ENCODE data around the gene RIPK4.
A peak's percentile ranks its signal among the peaks of the same experiment; 100 is the strongest.

The RIPK4 gene

GRCh38 chr21:41709166-41709565, 57.7 kb downstream of the RIPK4 start:
- no peak for DNase-seq (ENCODE audit: low read depth)
- TF ChIP-seq CTCF (IDR thresholded peaks at IDR 0.05; ENCODE audit: insufficient read depth, low read depth, low read length, missing control alignments): no peak
- no peak overlapping the region for H3K4me3 ChIP-seq (ENCODE audit: low read length)

DNA sequence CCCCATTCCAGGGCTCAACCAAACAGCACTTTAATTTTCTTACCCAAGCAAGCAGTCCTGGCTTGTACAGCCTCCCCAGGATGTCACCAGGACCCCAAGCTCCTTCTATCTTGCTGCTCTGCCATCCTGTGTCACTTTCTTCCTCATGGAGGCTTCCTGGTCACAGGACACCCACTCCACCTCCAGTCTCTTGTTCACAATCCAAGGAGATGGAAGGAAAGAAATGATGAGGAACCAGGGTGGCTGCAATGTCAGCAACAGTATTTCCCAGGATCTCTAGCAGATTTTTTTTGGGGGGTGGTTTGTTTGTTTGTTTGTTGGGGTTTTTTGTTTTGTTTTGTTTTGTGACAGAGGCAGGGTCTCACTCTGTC, 58.9 kb downstream of the RIPK4 start:
- no peak for DNase-seq (ENCODE audit: low read depth)
- H3K4me3 ChIP-seq (ENCODE audit: low read length): no peak overlapping the region
- no peak for TF ChIP-seq CTCF (IDR thresholded peaks at IDR 0.05; ENCODE audit: insufficient read depth, low read depth, low read length, missing control alignments)

DNA sequence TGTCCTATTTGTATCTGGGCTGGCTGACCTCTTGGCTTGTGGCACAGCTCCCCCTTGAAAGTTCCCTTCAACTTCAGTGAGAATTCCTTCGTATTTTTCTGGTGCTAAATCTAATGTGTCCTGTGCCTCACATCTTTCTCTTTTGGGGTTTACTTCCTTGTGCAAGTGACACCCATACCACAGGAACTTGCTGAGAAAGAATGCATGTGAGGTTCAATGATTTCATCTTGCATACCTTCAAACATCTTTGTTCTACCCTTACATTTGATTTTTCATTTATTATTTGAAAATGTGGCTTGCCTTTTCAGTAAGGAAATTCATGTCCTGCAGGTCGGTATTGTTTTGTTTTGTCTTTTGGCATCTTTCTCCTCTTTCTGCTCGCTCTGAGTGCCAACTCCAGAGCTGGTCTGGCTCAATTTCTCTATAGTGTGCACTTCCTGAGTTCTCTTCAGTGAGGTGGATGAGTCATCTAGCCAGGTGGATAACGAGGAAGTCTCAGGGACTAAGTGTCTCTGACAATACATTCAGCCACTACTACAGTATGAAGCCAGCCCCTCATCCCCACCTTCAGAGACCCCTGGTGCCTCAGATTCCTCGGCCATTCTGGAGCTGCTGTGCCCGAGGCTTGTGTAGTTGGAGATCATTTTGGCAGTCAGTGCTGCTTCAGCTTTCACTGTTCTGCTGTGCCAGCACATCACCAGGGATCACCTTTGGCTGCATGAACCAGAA, 59.5 kb downstream of the RIPK4 start:
- no peak for TF ChIP-seq CTCF (IDR thresholded peaks at IDR 0.05; ENCODE audit: insufficient read depth, low read depth, low read length, missing control alignments)
- H3K4me3 ChIP-seq (ENCODE audit: low read length): no peak overlapping the region
- peak; percentile 75 for DNase-seq (ENCODE audit: low read depth)

DNA sequence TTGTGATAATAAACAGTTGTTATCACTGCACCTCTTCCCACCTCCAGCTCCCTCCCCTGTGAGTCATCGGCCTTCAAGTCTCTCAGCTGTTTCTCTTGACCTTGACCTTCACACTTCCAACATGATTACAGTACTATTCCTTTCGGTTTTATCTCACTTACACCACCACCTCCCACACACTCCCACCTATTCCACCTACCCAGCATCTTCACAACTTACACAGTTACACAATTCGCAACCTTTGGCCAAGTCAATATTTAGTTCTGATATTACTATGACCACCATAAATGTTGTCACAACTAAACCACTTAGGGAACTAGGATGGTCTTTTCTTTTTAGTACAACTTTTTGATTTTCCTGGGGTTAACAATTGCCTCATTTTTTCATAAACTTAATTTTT, 60.2 kb downstream of the RIPK4 start:
- H3K4me3 ChIP-seq (ENCODE audit: low read length): no peak overlapping the region
- no peak for TF ChIP-seq CTCF (IDR thresholded peaks at IDR 0.05; ENCODE audit: insufficient read depth, low read depth, low read length, missing control alignments)
- peak; percentile 48 for DNase-seq (ENCODE audit: low read depth)

DNA sequence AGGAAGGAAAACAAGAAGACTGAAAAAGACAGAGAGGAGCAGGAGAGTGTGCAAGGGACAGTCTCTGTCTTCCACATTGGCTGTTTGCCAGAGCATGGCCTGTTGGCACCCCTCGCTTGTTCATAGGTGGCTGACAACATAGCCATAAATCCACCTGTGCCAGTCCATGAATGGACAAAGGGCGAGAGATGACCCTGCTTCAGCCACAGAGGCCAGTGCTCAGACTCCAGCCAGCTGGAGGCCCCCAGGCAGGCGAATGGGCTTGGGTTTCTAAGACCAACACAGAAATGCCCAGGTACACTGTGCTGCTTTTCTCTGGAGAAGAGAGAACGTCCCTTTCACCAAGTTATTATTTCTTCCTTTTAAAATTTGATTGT, 60.6 kb downstream of the RIPK4 start:
- no peak for TF ChIP-seq CTCF (IDR thresholded peaks at IDR 0.05; ENCODE audit: insufficient read depth, low read depth, low read length, missing control alignments)
- no peak for DNase-seq (ENCODE audit: low read depth)
- no peak overlapping the region for H3K4me3 ChIP-seq (ENCODE audit: low read length)

GRCh38 chr21:41705546-41706262, 61.1 kb downstream of the RIPK4 start:
- TF ChIP-seq CTCF (IDR thresholded peaks at IDR 0.05; ENCODE audit: insufficient read depth, low read depth, low read length, missing control alignments): no peak
- no peak overlapping the region for H3K4me3 ChIP-seq (ENCODE audit: low read length)
- no peak for DNase-seq (ENCODE audit: low read depth)
